ENCODE data around the gene GCNT3. TPM values are rescaled to one million over a fixed set of nuclear protein-coding genes. Genes with fewer than 3 reads are reported as not detected.

Gene GCNT3
- total and polyA plus RNA-seq, 2 of the 8 experiments (the other 6 are each of a cell fraction or from before 2014, with no cell fraction given) = not detected

- H3K36me3 ChIP-seq (ENCODE audit: control insufficient read depth in 2 of 4, insufficient read depth in 4 of 4, low read length in 3 of 4) = peaks cover 0 to 69% (median 18%) of the 10 kb centered on the region in 4 experiments; a peak in 7 of 8 replicates
- H2AFZ ChIP-seq (ENCODE audit: low read length) = no peak overlapping the region
- H3K9ac ChIP-seq (replicated peaks in 1 of 4; ENCODE audit: extremely low read depth in 1 of 4, low read depth in 3 of 4, low read length in 3 of 4) = no peak overlapping the region
Measured at GRCh38 chr15:59668556-59668955, 57.0 kb downstream of the GCNT3 start.

More at GRCh38 chr15:59668556-59668955, 57.0 kb downstream of the GCNT3 start:
- Histone ChIP-seq H3K27ac (ENCODE audit: low read depth, low read length) (no peak overlapping the region), H3K4ac (replicated peaks; ENCODE audit: insufficient read length, low read depth, low read length) (no peak overlapping the region), H4K91ac (replicated peaks; ENCODE audit: insufficient read length, low read length) (no peak overlapping the region), H4K5ac (ENCODE audit: insufficient read length, low read depth, low read length) (no peak overlapping the region), H3K79me2 (ENCODE audit: control insufficient read depth in 1 of 2, insufficient read depth in 2 of 2, low read length in 2 of 2) (no peaks in the 10 kb centered on the region), H2BK15ac (ENCODE audit: low read length) (no peak overlapping the region), H3K56ac (replicated peaks; ENCODE audit: insufficient read length, low read depth, low read length) (no peak overlapping the region), H4K8ac (ENCODE audit: extremely low read depth, insufficient read depth, low read length) (no peak overlapping the region), H3K4me2 (ENCODE audit: insufficient read depth in 1 of 2, low read depth in 2 of 2, low read length in 2 of 2) (no peak overlapping the region), H3K4me1 (replicated peaks in 1 of 4; ENCODE audit: control insufficient read depth in 3 of 4, insufficient read depth in 4 of 4, low read length in 3 of 4) (no peaks in the 10 kb centered on the region), H3K23ac (ENCODE audit: insufficient read length) (no peak overlapping the region), H2BK20ac (ENCODE audit: low read length) (no peak overlapping the region), H3K27me3 (replicated peaks in 1 of 4; ENCODE audit: control insufficient read depth in 3 of 4, extremely low read depth in 1 of 4, insufficient read depth in 3 of 4, low read length in 3 of 4) (no peaks in the 10 kb centered on the region), H3K4me3 (ENCODE audit: extremely low read depth in 1 of 4, insufficient read depth in 2 of 4, low read depth in 3 of 4, low read length in 4 of 4) (no peak overlapping the region), H3K9me3 (ENCODE audit: insufficient read depth in 2 of 2, low read depth in 1 of 2, low read length in 1 of 2) (no peaks in the 10 kb centered on the region), H2BK120ac (replicated peaks; ENCODE audit: low read depth, low read length) (no peak overlapping the region), H3K18ac (ENCODE audit: extremely low read depth, low read length) (no peak overlapping the region), H2AK5ac (ENCODE audit: low read depth, low read length) (no peak overlapping the region), H3K23me2 (ENCODE audit: low read depth, low read length) (no peaks in the 10 kb centered on the region), H2BK5ac (ENCODE audit: low read depth, low read length) (no peak overlapping the region), H4K20me1 (replicated peaks in 1 of 2; ENCODE audit: control insufficient read depth in 1 of 2, insufficient read depth in 2 of 2, low read length in 2 of 2) (no peaks in the 10 kb centered on the region), H3K14ac (ENCODE audit: insufficient read length) (no peak overlapping the region), H3K79me1 (ENCODE audit: low read depth, low read length) (no peaks in the 10 kb centered on the region; the same call in 1 of the 2 replicates), H2BK12ac (ENCODE audit: low read depth, low read length) (no peak overlapping the region)
- CTCF ChIA-PET (ENCODE audit: partially characterized antibody) = no interaction called here
- no peak for DNase-seq (ENCODE audit: low read depth in 1 of 2, low spot score in 2 of 2)
- POLR2A ChIA-PET (ENCODE audit: partially characterized antibody) = no interaction called here
- WGBS, 2 experiments (ENCODE audit: extremely low coverage in 1 of 2, insufficient coverage in 1 of 2, insufficient read length in 1 of 2, insufficient replicate concordance in 2 of 2, low coverage in 1 of 2, low lambda C conversion rate in 2 of 2, missing lambda C conversion rate in 1 of 2) = 89% methylated on average over 8 of the region's 8 CpGs; no CpG with 5 or more reads in 1 of the 2 experiments
- no peak for FAIRE-seq
